Measurements from ENCODE around the gene PLEKHM2.

Gene PLEKHM2

GRCh38 chr1:15771836-15772515 is 87.9 kb downstream of the PLEKHM2 start:
- DNase-seq (ENCODE audit: low spot score), result no peak
- POLR2A ChIA-PET (ENCODE audit: low non-redundant PET), result no interaction called here
- peak overlapping the region; percentile 53 for H3K27ac ChIP-seq
- CTCF ChIA-PET, result interaction anchor here (0.8 kb wide), 1 partner anchor 31 kb away, joined by 3 read pairs; no protein-coding TSS in a partner anchor
- TF ChIP-seq CTCF (conservative IDR thresholded peaks at IDR 0.05; ENCODE audit: low read depth), result no peak

GRCh38 chr1:15775706-15776105 is 91.6 kb downstream of the PLEKHM2 start:
- ChIA-PET POLR2A (ENCODE audit: low non-redundant PET) (no interaction called here), CTCF (no interaction called here)
- H3K27ac ChIP-seq, result peak overlapping the region; percentile 59
- DNase-seq (ENCODE audit: low spot score), result no peak
- TF ChIP-seq CTCF (conservative IDR thresholded peaks at IDR 0.05; ENCODE audit: low read depth), result no peak

GRCh38 chr1:15777909-15778707 is 94.0 kb downstream of the PLEKHM2 start:
- no peak for DNase-seq (ENCODE audit: low spot score)
- peak overlapping the region; percentile 61 for H3K27ac ChIP-seq
- ChIA-PET CTCF (interaction anchor here (0.6 to 0.9 kb wide), 3 partner anchors 37 to 217 kb away, joined by 3 read pairs; no protein-coding TSS in a partner anchor), POLR2A (ENCODE audit: low non-redundant PET) (no interaction called here)
- TF ChIP-seq CTCF (conservative IDR thresholded peaks at IDR 0.05; ENCODE audit: low read depth), result no peak
